GM12892 (cell line): Measurements from ENCODE around the gene LUC7L.

ENCODE experiments used
- POLR2A ChIP-seq: IDR thresholded peaks from 2 replicates; pipeline ENCODE4 v1.6.1; 2011; ENCODE audit warnings: low read depth, low read length, control low read depth
- POLR2AphosphoS5 ChIP-seq: IDR thresholded peaks from 2 replicates; pipeline ENCODE4 v1.6.1; 2011; ENCODE audit warnings: low read depth, low read length, control low read depth
- TAF1 ChIP-seq: IDR thresholded peaks from 2 replicates; pipeline ENCODE4 v1.6.1; 2011; ENCODE audit warnings: low read depth, mild to moderate bottlenecking, control low read depth, low read length, borderline replicate concordance

GRCh38 chr16:154217-155030 lies 74.8 kb downstream of the LUC7L start:
- TF ChIP-seq POLR2AphosphoS5 (no peak), POLR2A (no peak), TAF1 (no peak)
